HepG2 (cell line): ENCODE data around the gene COPE.

ENCODE experiments used
- CHD2 ChIP-seq: IDR thresholded peaks from 2 replicates; pipeline ENCODE4 v1.6.1; 2011; ENCODE audit warnings: low read depth, low read length, improper control_type of control experiment
- HNRNPLL ChIP-seq: fragments of 200-400 bp; formaldehyde crosslinking; IDR thresholded peaks from 2 replicates; pipeline ENCODE4 v1.6.1; 2017; ENCODE audit warnings: mild to moderate bottlenecking, low read depth, low read length; ENCODE audit not compliant: poor library complexity, severe bottlenecking
- STAG1 ChIP-seq: sonication (generic); formaldehyde crosslinking; IDR thresholded peaks from 2 replicates; pipeline ENCODE4 v1.4.0; 2020; ENCODE audit warnings: missing genetic modification reagents
- ZBTB49 ChIP-seq: sonication (generic); formaldehyde crosslinking; IDR thresholded peaks from 2 replicates; pipeline ENCODE4 v1.4.0; 2020; ENCODE audit warnings: missing genetic modification reagents, borderline replicate concordance
- ZKSCAN5 ChIP-seq: sonication (generic); formaldehyde crosslinking; IDR thresholded peaks from 2 replicates; pipeline ENCODE4 v1.5.1; 2020; ENCODE audit warnings: mild to moderate bottlenecking, missing genetic modification reagents
- ZNF207 ChIP-seq: fragments of 450-650 bp; IDR thresholded peaks from 2 replicates; pipeline ENCODE4 v1.6.1; 2016; ENCODE audit warnings: antibody characterized with exemption, borderline replicate concordance
- ZNF263 ChIP-seq: sonication (generic); formaldehyde crosslinking; IDR thresholded peaks from 2 replicates; pipeline ENCODE4 v1.4.0; 2020; ENCODE audit warnings: missing genetic modification reagents
- ZNF414 ChIP-seq: sonication (generic); formaldehyde crosslinking; IDR thresholded peaks from 2 replicates; pipeline ENCODE4 v1.5.0; 2020; ENCODE audit warnings: missing genetic modification reagents
- ZNF776 ChIP-seq: sonication (generic); formaldehyde crosslinking; IDR thresholded peaks from 2 replicates; pipeline ENCODE4 v1.4.0; 2020; ENCODE audit warnings: mild to moderate bottlenecking, missing genetic modification reagents
- TF ChIP-seq, protein P1 (sequence below): sonication (generic); formaldehyde crosslinking; IDR thresholded peaks from 2 replicates; pipeline ENCODE4 v1.5.0; 2020; ENCODE audit warnings: mild to moderate bottlenecking, missing genetic modification reagents, moderate library complexity

- TF ChIP-seq ZKSCAN5 (CRISPR knock-in tag) (no peak), ZNF414 (no peak), STAG1 (CRISPR knock-in tag) (peak; percentile 63), ZBTB49 (CRISPR knock-in tag) (no peak), ZNF207 (no peak), CHD2 (no peak), ZNF263 (no peak), ZNF776 (CRISPR knock-in tag) (no peak), HNRNPLL (no peak)
- TF ChIP-seq, protein P1, sequence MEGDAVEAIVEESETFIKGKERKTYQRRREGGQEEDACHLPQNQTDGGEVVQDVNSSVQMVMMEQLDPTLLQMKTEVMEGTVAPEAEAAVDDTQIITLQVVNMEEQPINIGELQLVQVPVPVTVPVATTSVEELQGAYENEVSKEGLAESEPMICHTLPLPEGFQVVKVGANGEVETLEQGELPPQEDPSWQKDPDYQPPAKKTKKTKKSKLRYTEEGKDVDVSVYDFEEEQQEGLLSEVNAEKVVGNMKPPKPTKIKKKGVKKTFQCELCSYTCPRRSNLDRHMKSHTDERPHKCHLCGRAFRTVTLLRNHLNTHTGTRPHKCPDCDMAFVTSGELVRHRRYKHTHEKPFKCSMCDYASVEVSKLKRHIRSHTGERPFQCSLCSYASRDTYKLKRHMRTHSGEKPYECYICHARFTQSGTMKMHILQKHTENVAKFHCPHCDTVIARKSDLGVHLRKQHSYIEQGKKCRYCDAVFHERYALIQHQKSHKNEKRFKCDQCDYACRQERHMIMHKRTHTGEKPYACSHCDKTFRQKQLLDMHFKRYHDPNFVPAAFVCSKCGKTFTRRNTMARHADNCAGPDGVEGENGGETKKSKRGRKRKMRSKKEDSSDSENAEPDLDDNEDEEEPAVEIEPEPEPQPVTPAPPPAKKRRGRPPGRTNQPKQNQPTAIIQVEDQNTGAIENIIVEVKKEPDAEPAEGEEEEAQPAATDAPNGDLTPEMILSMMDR, result peak; percentile 55
Measured at GRCh38 chr19:18856385-18857126, 62.6 kb downstream of the COPE start.
